ENCODE results near the gene NUP205.

- no peak for TF ChIP-seq EZH2phosphoT487 (IDR thresholded peaks at IDR 0.05; ENCODE audit: borderline replicate concordance, low read length)
- no peak for TF ChIP-seq CTCF (conservative IDR thresholded peaks at IDR 0.05; ENCODE audit: low read depth, low read length)
Observed at GRCh38 chr7:135617781-135618180, 60.1 kb downstream of the NUP205 start.
